GM08714 (cell line): Measurements from ENCODE around the gene SFXN2.
"Not testable (repeated sequence)": the region's sequence is repeated elsewhere in the genome, so short reads cannot be mapped to it uniquely, and the experiment has no call there.

ENCODE experiments used
- H3K4me3 ChIP-seq: fragments of 200-500 bp; sonication (Bioruptor generic); 2 replicates; pipeline ENCODE4 v1.5.1; 2014; ENCODE audit warnings: mild to moderate bottlenecking, low read length, inconsistent platforms
- ZNF274 ChIP-seq: IDR thresholded peaks from 2 replicates; pipeline ENCODE4 v1.6.1; 2012; ENCODE audit warnings: mild to moderate bottlenecking, low read depth, low read length

SFXN2 gene

GRCh38 chr10:102714621-102715455 lies at the start of gene SFXN2:
TSS of gene SFXN2 (plus strand) at chr10:102714636. CDS start at chr10:102726637, 12,001 bp downstream.
- no peak for TF ChIP-seq ZNF274
- peak within 1 kb of the TSS; percentile 89 for H3K4me3 ChIP-seq

GRCh38 chr10:102665904-102666509 lies 48.4 kb upstream of the SFXN2 start:
- TF ChIP-seq ZNF274: no peak
- H3K4me3 ChIP-seq: no peak overlapping the region

- H3K4me3 ChIP-seq: not testable (repeated sequence)
Measured at GRCh38 chr10:102667411-102667810, 47.0 kb upstream of the SFXN2 start.

GRCh38 chr10:102668326-102669107 lies 45.9 kb upstream of the SFXN2 start:
- H3K4me3 ChIP-seq: no peak overlapping the region
- TF ChIP-seq ZNF274: no peak

GRCh38 chr10:102669206-102670064 lies 45.0 kb upstream of the SFXN2 start:
- H3K4me3 ChIP-seq: no peak overlapping the region
- TF ChIP-seq ZNF274: no peak

GRCh38 chr10:102670065-102670670 lies 44.3 kb upstream of the SFXN2 start:
- H3K4me3 ChIP-seq: no peak overlapping the region
- no peak for TF ChIP-seq ZNF274

GRCh38 chr10:102670871-102671434 lies 43.5 kb upstream of the SFXN2 start:
- no peak overlapping the region for H3K4me3 ChIP-seq
- TF ChIP-seq ZNF274: no peak

GRCh38 chr10:102673236-102673818 lies 41.1 kb upstream of the SFXN2 start:
- H3K4me3 ChIP-seq: no peak overlapping the region

GRCh38 chr10:102673819-102674511 lies 40.5 kb upstream of the SFXN2 start:
- no peak for TF ChIP-seq ZNF274
- peak overlapping the region; percentile 15; the same call in 1 of the 2 replicates for H3K4me3 ChIP-seq

More at GRCh38 chr10:102673236-102673818, 41.1 kb upstream of the SFXN2 start:
- no peak for TF ChIP-seq ZNF274

- no peak overlapping the region for H3K4me3 ChIP-seq
- TF ChIP-seq ZNF274: no peak
Measured at GRCh38 chr10:102674566-102674965, 39.9 kb upstream of the SFXN2 start.

- TF ChIP-seq ZNF274: no peak
- H3K4me3 ChIP-seq: no peak overlapping the region; the same call in 1 of the 2 replicates
Measured at GRCh38 chr10:102675011-102675665, 39.3 kb upstream of the SFXN2 start.
